HFF-Myc (cell line): ENCODE results near the gene ACAD11.

Experiments used
- DNase-seq: peaks from one replicate; pipeline ENCODE4 v3.0.0-alpha.2; 2011; ENCODE audit warnings: low read depth; ENCODE audit errors: extremely low read depth
- H3K4me3 ChIP-seq: replicated peaks from 2 replicates; pipeline ENCODE4 v1.5.1; 2011; ENCODE audit warnings: low read depth, mild to moderate bottlenecking, control low read depth, low read length
- CTCF ChIP-seq: IDR thresholded peaks from 2 replicates; pipeline ENCODE4 v1.5.1; 2012; ENCODE audit warnings: mild to moderate bottlenecking, low read depth, low read length, control low read depth; ENCODE audit errors: missing control alignments

Gene ACAD11

GRCh38 chr3:132679911-132680310 lies 20.3 kb upstream of the ACAD11 start:
- DNase-seq, result no peak
- TF ChIP-seq CTCF, result no peak
- H3K4me3 ChIP-seq, result no peak overlapping the region

- no peak for DNase-seq
- TF ChIP-seq CTCF, result no peak
- no peak overlapping the region for H3K4me3 ChIP-seq
These were observed 15.8 kb upstream of the ACAD11 start for GRCh38 chr3:132675408-132675807.

- no peak for DNase-seq
- no peak overlapping the region for H3K4me3 ChIP-seq
- TF ChIP-seq CTCF, result no peak
These were observed 9.7 kb upstream of the ACAD11 start for GRCh38 chr3:132669256-132669777.

GRCh38 chr3:132665230-132665745 lies 5.7 kb upstream of the ACAD11 start:
- DNase-seq, result no peak
- TF ChIP-seq CTCF, result no peak
- no peak overlapping the region for H3K4me3 ChIP-seq

- DNase-seq, result no peak
- TF ChIP-seq CTCF, result no peak
- peak overlapping the region; percentile 82; the same call in 1 of the 2 replicates for H3K4me3 ChIP-seq
These were observed 2.6 kb upstream of the ACAD11 start for GRCh38 chr3:132662212-132662611.

- no peak for TF ChIP-seq CTCF
- peak overlapping the region; percentile 82 for H3K4me3 ChIP-seq
- DNase-seq, result no peak
These were observed 1.5 kb upstream of the ACAD11 start for GRCh38 chr3:132661101-132661500.

- peak overlapping the region; percentile 82 for H3K4me3 ChIP-seq
- TF ChIP-seq CTCF, result no peak
- no peak for DNase-seq
These were observed 1.1 kb upstream of the ACAD11 start for GRCh38 chr3:132660811-132661070.
